IMR-90 (cell line): ENCODE results near the gene NDUFB10. TPM values are rescaled to one million over a fixed set of nuclear protein-coding genes. Genes with fewer than 3 reads are reported as not detected.

Experiments used
- ATAC-seq: fragments of 200-7000 bp; cut with Tn5 transposase; 2 replicates; pipeline ENCODE4 v1.9.1; 2020; ENCODE audit warnings: low read depth, mild to moderate bottlenecking, moderate library complexity
- BruUV-seq: library from RNA; stranded (reverse); fragments of 400-500 nt; replicated peaks from 2 replicates; lab custom pipeline; 2021; lab: Mats Ljungman, UMichigan
- CTCF ChIA-PET: fragments of 300-600 bp; formaldehyde crosslinking; extraction: SDS; loops from one replicate; lab custom pipeline; 2021; ENCODE audit warnings: antibody characterized with exemption; lab: Yijun Ruan, JAX
- POLR2A ChIA-PET: fragments of 300-600 bp; sonication (Branson Sonifier 250); formaldehyde crosslinking; loops from one replicate; lab custom pipeline; 2022; ENCODE audit warnings: antibody characterized with exemption; ENCODE audit not compliant: unreplicated experiment; lab: Charles Lee
- DNase-seq: peaks from one replicate; pipeline ENCODE4 v3.0.0; 2013
- H2AFZ ChIP-seq: replicated peaks from 2 replicates; pipeline ENCODE3; 2013; ENCODE audit warnings: low read length, mild to moderate bottlenecking; ENCODE audit not compliant: poor library complexity
- H2AK5ac ChIP-seq: 2 replicates; pipeline ENCODE4 v1.6.1; 2013; ENCODE audit warnings: low read depth, low read length, inconsistent platforms
- H2AK9ac ChIP-seq: replicated peaks from 2 replicates; pipeline ENCODE3; 2013; ENCODE audit warnings: mild to moderate bottlenecking, low read depth, low read length, moderate library complexity; ENCODE audit not compliant: poor library complexity
- H2BK120ac ChIP-seq: 2 replicates; pipeline ENCODE4 v1.6.1; 2013; ENCODE audit warnings: low read depth, low read length, inconsistent platforms
- H2BK15ac ChIP-seq: 3 replicates; pipeline ENCODE4 v1.6.1; 2013; ENCODE audit warnings: low read depth, low read length, inconsistent platforms
- H2BK20ac ChIP-seq: 2 replicates; pipeline ENCODE4 v1.6.1; 2013; ENCODE audit warnings: low read depth, mild to moderate bottlenecking, inconsistent platforms, low read length, moderate library complexity
- H2BK5ac ChIP-seq: 2 replicates; pipeline ENCODE4 v1.6.1; 2013; ENCODE audit warnings: mild to moderate bottlenecking, low read depth, low read length, inconsistent platforms; ENCODE audit not compliant: poor library complexity, severe bottlenecking
- H3K14ac ChIP-seq: replicated peaks from 2 replicates; pipeline ENCODE4 v1.6.1; 2013; ENCODE audit warnings: low read depth, low read length, inconsistent platforms
- H3K18ac ChIP-seq: 2 replicates; pipeline ENCODE4 v1.6.1; 2013; ENCODE audit warnings: low read depth, low read length, control low read depth
- H3K23ac ChIP-seq: 2 replicates; pipeline ENCODE4 v1.6.1; 2013; ENCODE audit warnings: low read depth, low read length, inconsistent platforms
- H3K27ac ChIP-seq: 2 replicates; pipeline ENCODE4 v1.5.1; 2013; ENCODE audit warnings: mild to moderate bottlenecking, control low read depth, low read length; ENCODE audit not compliant: insufficient read depth
- H3K27me3 ChIP-seq: 2 replicates; pipeline ENCODE4 v1.6.1; 2013; ENCODE audit warnings: low read length; ENCODE audit not compliant: control insufficient read depth, insufficient read depth
- H3K36me3 ChIP-seq: 2 replicates; pipeline ENCODE4 v1.6.1; 2013; ENCODE audit warnings: low read length, mixed read lengths; ENCODE audit not compliant: control insufficient read depth, insufficient read depth
- H3K4ac ChIP-seq: 2 replicates; pipeline ENCODE4 v1.6.1; 2013; ENCODE audit warnings: low read depth, low read length, inconsistent platforms
- H3K4me1 ChIP-seq: 2 replicates; pipeline ENCODE4 v1.6.1; 2013; ENCODE audit warnings: low read length, mixed read lengths; ENCODE audit not compliant: control insufficient read depth, insufficient read depth
- H3K4me2 ChIP-seq: 2 replicates; pipeline ENCODE4 v1.6.1; 2013; ENCODE audit warnings: low read depth, mild to moderate bottlenecking, control low read depth, low read length, moderate library complexity
- H3K4me3 ChIP-seq: 2 replicates; pipeline ENCODE4 v1.5.1; 2013; ENCODE audit warnings: low read depth, mild to moderate bottlenecking, control low read depth, low read length, moderate library complexity; ENCODE audit not compliant: insufficient read depth
- H3K56ac ChIP-seq: 2 replicates; pipeline ENCODE4 v1.6.1; 2013; ENCODE audit warnings: low read length, inconsistent platforms; ENCODE audit not compliant: insufficient read depth; ENCODE audit errors: extremely low read depth
- H3K79me1 ChIP-seq, 2 experiments: 2 replicates each; pipeline ENCODE4 v1.6.1; 2013; ENCODE audit warnings: low read length in 2 of 2, inconsistent platforms in 1 of 2, low read depth in 1 of 2
- H3K9ac ChIP-seq: 2 replicates; pipeline ENCODE4 v1.6.1; 2013; ENCODE audit warnings: low read depth, low read length, control low read depth
- H3K9me1 ChIP-seq: 2 replicates; pipeline ENCODE4 v1.6.1; 2013; ENCODE audit warnings: low read length, inconsistent platforms; ENCODE audit not compliant: insufficient read depth
- H3K9me3 ChIP-seq: 2 replicates; pipeline ENCODE4 v1.6.1; 2013; ENCODE audit warnings: low read length; ENCODE audit not compliant: control insufficient read depth, insufficient read depth
- H4K20me1 ChIP-seq: 2 replicates; pipeline ENCODE4 v1.6.1; 2013; ENCODE audit warnings: low read length, inconsistent platforms; ENCODE audit not compliant: insufficient read depth
- H4K5ac ChIP-seq: 2 replicates; pipeline ENCODE4 v1.6.1; 2013; ENCODE audit warnings: mild to moderate bottlenecking, low read depth, low read length, control low read depth
- H4K8ac ChIP-seq, 2 experiments: 2 replicates each; pipeline ENCODE4 v1.6.1; 2013; ENCODE audit warnings: low read depth in 2 of 2, low read length in 2 of 2, control low read depth in 1 of 2, inconsistent platforms in 1 of 2
- H4K91ac ChIP-seq: 2 replicates; pipeline ENCODE4 v1.6.1; 2013; ENCODE audit warnings: low read depth, low read length, inconsistent platforms; ENCODE audit not compliant: insufficient read depth
- BHLHE40 ChIP-seq: fragments of 150-350 bp; IDR thresholded peaks from 2 replicates; pipeline ENCODE4 v1.6.1; 2016; ENCODE audit warnings: mild to moderate bottlenecking, low read depth, low read length
- CEBPB ChIP-seq: IDR thresholded peaks from 2 replicates; pipeline ENCODE4 v1.6.1; 2012; ENCODE audit warnings: low read depth, low read length, improper control_type of control experiment
- CHD1 ChIP-seq: IDR thresholded peaks from 2 replicates; pipeline ENCODE4 v1.6.1; 2012; ENCODE audit warnings: low read depth, low read length, improper control_type of control experiment
- FOS ChIP-seq: fragments of 150-350 bp; IDR thresholded peaks from 2 replicates; pipeline ENCODE4 v1.6.1; 2016; ENCODE audit warnings: low read depth, low read length
- MAFK ChIP-seq: IDR thresholded peaks from 2 replicates; pipeline ENCODE4 v1.6.1; 2012; ENCODE audit warnings: low read depth, low read length, improper control_type of control experiment
- MXI1 ChIP-seq: IDR thresholded peaks from 2 replicates; pipeline ENCODE4 v1.6.1; 2012; ENCODE audit warnings: low read depth, mild to moderate bottlenecking, low read length, moderate library complexity, borderline replicate concordance
- NFE2L2 ChIP-seq: fragments of 150-350 bp; IDR thresholded peaks from 2 replicates; pipeline ENCODE4 v1.6.1; 2016; ENCODE audit warnings: low read depth, mild to moderate bottlenecking, low read length
- POLR2A ChIP-seq: IDR thresholded peaks from 2 replicates; pipeline ENCODE4 v1.6.1; 2012; ENCODE audit warnings: mild to moderate bottlenecking, low read depth, low read length
- RAD21 ChIP-seq: IDR thresholded peaks from 2 replicates; pipeline ENCODE4 v1.6.1; 2012; ENCODE audit warnings: low read length, improper control_type of control experiment
- RCOR1 ChIP-seq: IDR thresholded peaks from 2 replicates; pipeline ENCODE4 v1.6.1; 2012; ENCODE audit warnings: mild to moderate bottlenecking, low read length, improper control_type of control experiment; ENCODE audit not compliant: insufficient replicate concordance
- RFX5 ChIP-seq: IDR thresholded peaks from 2 replicates; pipeline ENCODE4 v1.8.0; 2012; ENCODE audit warnings: low read depth, mild to moderate bottlenecking, low read length, moderate library complexity
- SMC3 ChIP-seq: fragments of 150-350 bp; IDR thresholded peaks from 2 replicates; pipeline ENCODE4 v1.6.1; 2016; ENCODE audit warnings: low read depth, mild to moderate bottlenecking, antibody characterized with exemption, low read length, moderate library complexity
- WGBS, 2 experiments: methylation state at CpG; one replicate each; pipeline versions ENCODE4 v1.1.5 to v1.1.7; 2013; ENCODE audit warnings: missing lambda C conversion rate in 2 of 2; ENCODE audit not compliant: insufficient read length in 1 of 2; ENCODE audit errors: extremely low coverage in 2 of 2; 5-methylcytosine and 5-hydroxymethylcytosine counted together
- dilution Hi-C: fragments of 300-500 bp; cut with HindIII; formaldehyde crosslinking; loops from one replicate; pipeline ENCODE4 v1.14.3; 2018; ENCODE audit warnings: low sequenced_read_pairs; ENCODE audit not compliant: unreplicated experiment
- in situ Hi-C: fragments of 300-500 bp; cut with MboI; formaldehyde crosslinking; loops from 3 replicates; pipeline ENCODE4 v1.14.3; 2019; ENCODE audit warnings: low sequenced_read_pairs, inconsistent platforms, mixed read lengths
- intact Hi-C: fragments of 100-400 bp; cut with micrococcal nuclease; formaldehyde crosslinking; loops from 2 replicates; pipeline ENCODE4 v1.10.0; 2022
- polyA plus RNA-seq, 3 experiments: library from polyadenylated mRNA; depleted of rRNA; stranded (reverse); fragments of >200 nt; gene quantifications; 2 replicates each; pipeline ENCODE4 v1.2.3, GENCODE V29; 2012; ENCODE audit warnings: low replicate concordance in 1 of 3
- total RNA-seq: library from RNA; depleted of rRNA; stranded (reverse); fragments of >200 nt; gene quantifications from 2 replicates; pipeline ENCODE4 v1.2.3, GENCODE V29; 2012
- TF ChIP-seq, protein P1 (sequence below): fragments of 150-350 bp; IDR thresholded peaks from 2 replicates; pipeline ENCODE4 v1.6.1; 2017; ENCODE audit warnings: mild to moderate bottlenecking, antibody characterized with exemption, low read length, low read depth
- TF ChIP-seq, protein P2 (sequence below): conservative IDR thresholded peaks from 2 replicates; pipeline ENCODE4 v1.5.1; 2012; ENCODE audit warnings: mild to moderate bottlenecking, low read depth, low read length, improper control_type of control experiment

Gene NDUFB10
- total and polyA plus RNA-seq, 2 of the 4 experiments (the other 2 are of a cell fraction) = 189 to 220 TPM

- intact Hi-C loops = no loop called here
These were observed 43.4 kb upstream of the NDUFB10 start for GRCh38 chr16:1915732-1916639.

More at GRCh38 chr16:1915732-1916639, 43.4 kb upstream of the NDUFB10 start:
- Histone ChIP-seq H3K9me1 (no peaks in the 10 kb centered on the region; the same call in 1 of the 2 replicates), H2AFZ (no peak overlapping the region), H2AK9ac (no peak overlapping the region), H4K5ac (no peak overlapping the region), H3K18ac (no peak overlapping the region), H2AK5ac (no peak overlapping the region), H2BK5ac (no peak overlapping the region), H4K8ac (no peak overlapping the region), H2BK120ac (no peak overlapping the region), H3K79me1 (no peaks in the 10 kb centered on the region), H3K56ac (no peak overlapping the region), H3K4me3 (no peak overlapping the region), H3K27ac (no peak overlapping the region), H3K14ac (no peak overlapping the region), H3K23ac (no peak overlapping the region), H3K36me3 (no peaks in the 10 kb centered on the region), H3K4me1 (no peaks in the 10 kb centered on the region), H4K91ac (no peak overlapping the region), H3K27me3 (peaks cover 76% of the 10 kb centered on the region), H2BK20ac (no peak overlapping the region), H3K9me3 (no peaks in the 10 kb centered on the region), H3K4me2 (no peak overlapping the region), H3K9ac (no peak overlapping the region), H3K4ac (no peak overlapping the region), H2BK15ac (no peak overlapping the region), H4K20me1 (no peaks in the 10 kb centered on the region)
- CTCF ChIA-PET = no interaction called here
- dilution Hi-C loops = no loop called here
- in situ Hi-C loops = no loop called here
- WGBS, 2 experiments = 48% methylated on average over 16 of the region's 25 CpGs; no CpG with 5 or more reads in 1 of the 2 experiments
- DNase-seq (no peak), ATAC-seq (no peak)
- BruUV-seq = no TSS peak
- TF ChIP-seq RFX5 (no peak), NFE2L2 (no peak), CEBPB (no peak), BHLHE40 (no peak), SMC3 (no peak), CHD1 (no peak), MAFK (no peak), RCOR1 (no peak), POLR2A (no peak), FOS (no peak), RAD21 (no peak), MXI1 (no peak)
- TF ChIP-seq, protein P1, sequence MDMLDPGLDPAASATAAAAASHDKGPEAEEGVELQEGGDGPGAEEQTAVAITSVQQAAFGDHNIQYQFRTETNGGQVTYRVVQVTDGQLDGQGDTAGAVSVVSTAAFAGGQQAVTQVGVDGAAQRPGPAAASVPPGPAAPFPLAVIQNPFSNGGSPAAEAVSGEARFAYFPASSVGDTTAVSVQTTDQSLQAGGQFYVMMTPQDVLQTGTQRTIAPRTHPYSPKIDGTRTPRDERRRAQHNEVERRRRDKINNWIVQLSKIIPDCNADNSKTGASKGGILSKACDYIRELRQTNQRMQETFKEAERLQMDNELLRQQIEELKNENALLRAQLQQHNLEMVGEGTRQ = no peak
- TF ChIP-seq, protein P2, sequence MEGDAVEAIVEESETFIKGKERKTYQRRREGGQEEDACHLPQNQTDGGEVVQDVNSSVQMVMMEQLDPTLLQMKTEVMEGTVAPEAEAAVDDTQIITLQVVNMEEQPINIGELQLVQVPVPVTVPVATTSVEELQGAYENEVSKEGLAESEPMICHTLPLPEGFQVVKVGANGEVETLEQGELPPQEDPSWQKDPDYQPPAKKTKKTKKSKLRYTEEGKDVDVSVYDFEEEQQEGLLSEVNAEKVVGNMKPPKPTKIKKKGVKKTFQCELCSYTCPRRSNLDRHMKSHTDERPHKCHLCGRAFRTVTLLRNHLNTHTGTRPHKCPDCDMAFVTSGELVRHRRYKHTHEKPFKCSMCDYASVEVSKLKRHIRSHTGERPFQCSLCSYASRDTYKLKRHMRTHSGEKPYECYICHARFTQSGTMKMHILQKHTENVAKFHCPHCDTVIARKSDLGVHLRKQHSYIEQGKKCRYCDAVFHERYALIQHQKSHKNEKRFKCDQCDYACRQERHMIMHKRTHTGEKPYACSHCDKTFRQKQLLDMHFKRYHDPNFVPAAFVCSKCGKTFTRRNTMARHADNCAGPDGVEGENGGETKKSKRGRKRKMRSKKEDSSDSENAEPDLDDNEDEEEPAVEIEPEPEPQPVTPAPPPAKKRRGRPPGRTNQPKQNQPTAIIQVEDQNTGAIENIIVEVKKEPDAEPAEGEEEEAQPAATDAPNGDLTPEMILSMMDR = no peak
- POLR2A ChIA-PET = no interaction called here
